H9 (cell line): ENCODE data around the gene TCF15. TPM values are rescaled to one million over a fixed set of nuclear protein-coding genes. Genes with fewer than 3 reads are reported as not detected.

Source experiments
- DNase-seq: peaks from one replicate; pipeline ENCODE4 v3.0.0-alpha.2; 2017
- H2AFZ ChIP-seq: one replicate; pipeline ENCODE4 v1.6.1; 2013; ENCODE audit warnings: mild to moderate bottlenecking, low read length, control low read depth, moderate library complexity
- H2AK5ac ChIP-seq: 2 replicates; pipeline ENCODE4 v1.6.1; 2013; ENCODE audit warnings: low read length, control low read depth, mixed read lengths; ENCODE audit not compliant: insufficient read length
- H2BK120ac ChIP-seq: one replicate; pipeline ENCODE4 v1.6.1; 2013; ENCODE audit warnings: low read depth, mild to moderate bottlenecking, low read length, control low read depth, inconsistent platforms; ENCODE audit not compliant: poor library complexity, severe bottlenecking
- H2BK12ac ChIP-seq: 2 replicates; pipeline ENCODE4 v1.6.1; 2013; ENCODE audit warnings: low read length, control low read depth, mixed read lengths, low read depth; ENCODE audit not compliant: insufficient read length
- H2BK15ac ChIP-seq: 2 replicates; pipeline ENCODE4 v1.6.1; 2013; ENCODE audit warnings: low read depth, low read length, control low read depth
- H2BK20ac ChIP-seq: one replicate; pipeline ENCODE4 v1.6.1; 2013; ENCODE audit warnings: low read depth, mild to moderate bottlenecking, low read length, control low read depth, inconsistent platforms; ENCODE audit not compliant: poor library complexity, severe bottlenecking
- H2BK5ac ChIP-seq: 2 replicates; pipeline ENCODE4 v1.6.1; 2013; ENCODE audit warnings: low read length, control low read depth, mixed read lengths; ENCODE audit not compliant: insufficient read length
- H3K14ac ChIP-seq: 2 replicates; pipeline ENCODE4 v1.6.1; 2013; ENCODE audit warnings: low read length, control low read depth; ENCODE audit not compliant: insufficient read depth
- H3K18ac ChIP-seq: 2 replicates; pipeline ENCODE4 v1.6.1; 2013; ENCODE audit warnings: low read depth, mild to moderate bottlenecking, mixed read lengths, low read length, control low read depth; ENCODE audit not compliant: insufficient read length
- H3K23ac ChIP-seq: 2 replicates; pipeline ENCODE4 v1.6.1; 2013; ENCODE audit warnings: low read length, control low read depth, mixed read lengths, low read depth; ENCODE audit not compliant: insufficient read length
- H3K23me2 ChIP-seq: 2 replicates; pipeline ENCODE4 v1.6.1; 2013; ENCODE audit warnings: low read depth, mild to moderate bottlenecking, mixed read lengths, low read length, control low read depth; ENCODE audit not compliant: insufficient read length, poor library complexity, severe bottlenecking
- H3K27ac ChIP-seq: 2 replicates; pipeline ENCODE4 v1.5.1; 2013; ENCODE audit warnings: low read length, control low read depth, mixed read lengths, low read depth; ENCODE audit not compliant: insufficient read length
- H3K27me3 ChIP-seq: 2 replicates; pipeline ENCODE4 v1.6.1; 2013; ENCODE audit warnings: low read length, control low read depth, inconsistent platforms; ENCODE audit not compliant: insufficient read depth
- H3K4ac ChIP-seq: 2 replicates; pipeline ENCODE4 v1.6.1; 2013; ENCODE audit warnings: low read depth, mild to moderate bottlenecking, control low read depth, inconsistent platforms, low read length, moderate library complexity
- H3K4me1 ChIP-seq: 2 replicates; pipeline ENCODE4 v1.6.1; 2013; ENCODE audit warnings: low read length, control low read depth, inconsistent platforms; ENCODE audit not compliant: insufficient read depth
- H3K4me2 ChIP-seq: 2 replicates; pipeline ENCODE4 v1.6.1; 2013; ENCODE audit warnings: low read length, control low read depth, mixed read lengths; ENCODE audit not compliant: insufficient read length, insufficient read depth
- H3K56ac ChIP-seq: 2 replicates; pipeline ENCODE4 v1.6.1; 2013; ENCODE audit warnings: low read depth, mild to moderate bottlenecking, mixed read lengths, low read length, control low read depth; ENCODE audit not compliant: insufficient read length
- H3K79me1 ChIP-seq: 2 replicates; pipeline ENCODE4 v1.6.1; 2013; ENCODE audit warnings: low read depth, mild to moderate bottlenecking, moderate library complexity, low read length, control low read depth, inconsistent platforms; ENCODE audit not compliant: insufficient read depth, poor library complexity, severe bottlenecking
- H3K79me2 ChIP-seq: 2 replicates; pipeline ENCODE4 v1.6.1; 2013; ENCODE audit warnings: low read length, control low read depth, inconsistent platforms; ENCODE audit not compliant: insufficient read depth
- H3K9ac ChIP-seq: 2 replicates; pipeline ENCODE4 v1.6.1; 2013; ENCODE audit warnings: low read length, control low read depth, mixed read lengths; ENCODE audit not compliant: insufficient read length; ENCODE audit errors: extremely low read depth
- H3K9me3 ChIP-seq: one replicate; pipeline ENCODE4 v1.6.1; 2013; ENCODE audit warnings: low read depth, low read length, inconsistent platforms; ENCODE audit not compliant: control insufficient read depth
- H3T11ph ChIP-seq: one replicate; pipeline ENCODE4 v1.6.1; 2013; ENCODE audit warnings: mild to moderate bottlenecking, low read length, control low read depth, inconsistent platforms
- H4K20me1 ChIP-seq: one replicate; pipeline ENCODE4 v1.6.1; 2013; ENCODE audit not compliant: control insufficient read depth, insufficient read length, insufficient read depth
- H4K5ac ChIP-seq: 2 replicates; pipeline ENCODE4 v1.6.1; 2013; ENCODE audit warnings: low read depth, mild to moderate bottlenecking, mixed read lengths, low read length, control low read depth; ENCODE audit not compliant: insufficient read length
- H4K8ac ChIP-seq: replicated peaks from 2 replicates; pipeline ENCODE4 v1.6.1; 2013; ENCODE audit warnings: low read length, control low read depth, mixed read lengths, low read depth; ENCODE audit not compliant: insufficient read length
- H4K91ac ChIP-seq: 2 replicates; pipeline ENCODE4 v1.6.1; 2013; ENCODE audit warnings: low read depth, mild to moderate bottlenecking, moderate library complexity, mixed read lengths, low read length, control low read depth; ENCODE audit not compliant: insufficient read length
- H3K27ac Mint-ChIP-seq, 3 experiments: 2 replicates in 2 of 3; 3 replicates in 1 of 3; pipeline ENCODE4 v1.8.0; 2020 to 2021; ENCODE audit warnings: mixed read lengths in 3 of 3, mild to moderate bottlenecking in 1 of 3, moderate library complexity in 1 of 3
- H3K27me3 Mint-ChIP-seq: 2 replicates; pipeline ENCODE4 v1.8.0; 2021; ENCODE audit warnings: low read depth, mild to moderate bottlenecking, moderate library complexity, mixed read lengths
- H3K36me3 Mint-ChIP-seq, 3 experiments: 2 replicates in 2 of 3; 3 replicates in 1 of 3; pipeline ENCODE4 v1.8.0; 2020 to 2021; ENCODE audit warnings: low read depth in 3 of 3, mixed read lengths in 3 of 3; ENCODE audit not compliant: insufficient read depth in 1 of 3
- H3K4me1 Mint-ChIP-seq, 2 experiments: 2 replicates each; pipeline ENCODE4 v1.8.0; 2020; ENCODE audit warnings: mixed read lengths in 2 of 2
- H3K4me3 Mint-ChIP-seq, 2 experiments: 2 replicates in 1 of 2; 3 replicates in 1 of 2; pipeline ENCODE4 v1.8.0; 2020 to 2021; ENCODE audit warnings: mild to moderate bottlenecking in 2 of 2, mixed read lengths in 2 of 2, moderate library complexity in 1 of 2
- H3K9me3 Mint-ChIP-seq, 2 experiments: 2 replicates in 1 of 2; 3 replicates in 1 of 2; pipeline ENCODE4 v1.8.0; 2020; ENCODE audit warnings: mild to moderate bottlenecking in 2 of 2, mixed read lengths in 2 of 2, moderate library complexity in 1 of 2
- CTCF ChIP-seq: fragments of 200-600 bp; sonication (generic); conservative IDR thresholded peaks from 3 replicates; pipeline ENCODE4 v1.8.0; 2021; ENCODE audit warnings: antibody characterized with exemption, mild to moderate bottlenecking
- WGBS: extraction: QIAGEN DNeasy Blood & Tissue Kit; methylation state at CpG from one replicate; pipeline ENCODE4 v1.1.7; 2013; ENCODE audit warnings: missing lambda C conversion rate, low lambda C conversion rate, mixed read lengths; ENCODE audit not compliant: insufficient read length; ENCODE audit errors: extremely low coverage; 5-methylcytosine and 5-hydroxymethylcytosine counted together
- total RNA-seq: library from RNA; stranded (reverse); gene quantifications from 2 replicates; pipeline ENCODE4 v1.2.1, GENCODE V29; 2021

The TCF15 gene
- total RNA-seq, 1 experiment from 2014 or later, result 2.0 TPM

- Mint-ChIP-seq H3K27ac (no peak overlapping the region), H3K9me3 (no peaks in the 10 kb centered on the region), H3K36me3 (no peaks in the 10 kb centered on the region), H3K4me1 (peaks cover 13 to 19% of the 10 kb centered on the region in 2 experiments), H3K4me3 (no peak overlapping the region), H3K27me3 (peaks cover 22% of the 10 kb centered on the region)
- DNase-seq, result no peak
- H3K56ac ChIP-seq, result no peak overlapping the region
- H3K79me1 ChIP-seq, result no peaks in the 10 kb centered on the region
- no peak overlapping the region for H2BK5ac ChIP-seq
- no peak overlapping the region for H3K9ac ChIP-seq
- H2AFZ ChIP-seq, result no peak overlapping the region
- H3K14ac ChIP-seq, result no peak overlapping the region
- no peak overlapping the region for H3K27ac ChIP-seq
- no peaks in the 10 kb centered on the region for H4K20me1 ChIP-seq
- no peak overlapping the region for H2BK20ac ChIP-seq
- H3K9me3 ChIP-seq, result no peaks in the 10 kb centered on the region
- H3K18ac ChIP-seq, result no peak overlapping the region
- no peak overlapping the region for H4K91ac ChIP-seq
- no peak overlapping the region for H3K23ac ChIP-seq
- H3K23me2 ChIP-seq, result no peaks in the 10 kb centered on the region
- H2BK120ac ChIP-seq, result no peak overlapping the region
- 0 out of 2 replicates have a peak, but pooled peaks cover 5% of the 10 kb centered on the region for H3K4me1 ChIP-seq
- H3K4me2 ChIP-seq, result no peak overlapping the region
- no peak overlapping the region for H4K5ac ChIP-seq
- no peak overlapping the region for H2BK15ac ChIP-seq
- H3T11ph ChIP-seq, result no peak overlapping the region
- H4K8ac ChIP-seq, result no peak overlapping the region
- H3K27me3 ChIP-seq, result no peaks in the 10 kb centered on the region
- TF ChIP-seq CTCF, result no peak
- no peaks in the 10 kb centered on the region for H3K79me2 ChIP-seq
- no CpG with 5 or more reads among the region's 4 CpGs for WGBS
- no peak overlapping the region for H2AK5ac ChIP-seq
- no peak overlapping the region for H3K4ac ChIP-seq
- H2BK12ac ChIP-seq, result no peak overlapping the region
Observed at GRCh38 chr20:625360-625932, 15.3 kb upstream of the TCF15 start.
